Spleen (tissue), 7 donors: ENCODE results near the gene HNRNPC.

Experiments used
- POLR2A ChIP-seq, 3 donors: fragments of 450-650 bp; IDR thresholded peaks; one replicate each; pipeline ENCODE4 v1.5.1; 2017; ENCODE audit warnings: antibody characterized with exemption in 3 of 3, mild to moderate bottlenecking in 1 of 3
- POLR2AphosphoS5 ChIP-seq, 3 donors: sonication (generic); formaldehyde crosslinking; IDR thresholded peaks; one replicate each; pipeline ENCODE4 v1.5.1; 2017; ENCODE audit warnings: antibody characterized with exemption in 3 of 3
- TF ChIP-seq, protein P1 (sequence below), 11 experiments: fragments of 200-600 bp in 7 of 11; fragments of 450-650 bp in 4 of 11; sonication (generic) in 4 of 11; IDR thresholded peaks in 8 of 11; conservative IDR thresholded peaks in 3 of 11; 1 replicate in 7 of 11; 2 replicates in 4 of 11; pipeline versions ENCODE4 v1.4.0 to v1.8.0; 2016 to 2021; ENCODE audit warnings: antibody characterized with exemption in 11 of 11, inconsistent platforms in 4 of 11, mild to moderate bottlenecking in 1 of 11
- donor health status: DM: no; HTN: no; CAD: no; lungs with moderate emphysema.
- donor health status: DM: no; HTN: no; CAD: no.
- donor health status: DM: no; HTN: no; CAD: no.

DNA sequence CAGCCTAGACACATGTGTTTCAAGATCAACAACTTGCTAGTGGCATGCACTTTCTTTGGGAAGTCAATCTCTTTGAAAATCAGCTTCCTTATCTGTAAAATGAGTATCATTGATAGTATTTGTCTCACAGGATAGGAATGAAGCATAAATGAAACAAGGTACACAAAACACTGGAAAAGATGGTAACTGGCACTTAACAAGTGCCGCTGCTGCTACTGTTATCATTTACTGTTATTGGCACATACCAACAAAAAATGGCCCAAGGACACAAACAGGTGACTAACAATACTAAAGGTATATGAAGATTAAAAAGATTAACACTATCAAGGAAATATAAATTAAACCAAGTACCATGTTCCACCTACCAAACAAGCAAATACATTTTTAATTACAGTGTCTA is 20.9 kb downstream of the HNRNPC start:
- TF ChIP-seq POLR2AphosphoS5 (IDR thresholded peaks at IDR 0.05) (no peak), POLR2A (IDR thresholded peaks at IDR 0.05) (no peak)
- TF ChIP-seq, protein P1, sequence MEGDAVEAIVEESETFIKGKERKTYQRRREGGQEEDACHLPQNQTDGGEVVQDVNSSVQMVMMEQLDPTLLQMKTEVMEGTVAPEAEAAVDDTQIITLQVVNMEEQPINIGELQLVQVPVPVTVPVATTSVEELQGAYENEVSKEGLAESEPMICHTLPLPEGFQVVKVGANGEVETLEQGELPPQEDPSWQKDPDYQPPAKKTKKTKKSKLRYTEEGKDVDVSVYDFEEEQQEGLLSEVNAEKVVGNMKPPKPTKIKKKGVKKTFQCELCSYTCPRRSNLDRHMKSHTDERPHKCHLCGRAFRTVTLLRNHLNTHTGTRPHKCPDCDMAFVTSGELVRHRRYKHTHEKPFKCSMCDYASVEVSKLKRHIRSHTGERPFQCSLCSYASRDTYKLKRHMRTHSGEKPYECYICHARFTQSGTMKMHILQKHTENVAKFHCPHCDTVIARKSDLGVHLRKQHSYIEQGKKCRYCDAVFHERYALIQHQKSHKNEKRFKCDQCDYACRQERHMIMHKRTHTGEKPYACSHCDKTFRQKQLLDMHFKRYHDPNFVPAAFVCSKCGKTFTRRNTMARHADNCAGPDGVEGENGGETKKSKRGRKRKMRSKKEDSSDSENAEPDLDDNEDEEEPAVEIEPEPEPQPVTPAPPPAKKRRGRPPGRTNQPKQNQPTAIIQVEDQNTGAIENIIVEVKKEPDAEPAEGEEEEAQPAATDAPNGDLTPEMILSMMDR (IDR thresholded peaks at IDR 0.05 in 8 of 11, conservative IDR thresholded peaks at IDR 0.05 in 3 of 11), result no peak
